RPMI8226 (cell line): ENCODE results near the gene METTL22.
A peak's percentile ranks its signal among the peaks of the same experiment; 100 is the strongest.

ENCODE experiments used
- DNase-seq: peaks from one replicate; pipeline ENCODE4 v3.0.0-alpha.2; 2015

METTL22 gene, protein sequence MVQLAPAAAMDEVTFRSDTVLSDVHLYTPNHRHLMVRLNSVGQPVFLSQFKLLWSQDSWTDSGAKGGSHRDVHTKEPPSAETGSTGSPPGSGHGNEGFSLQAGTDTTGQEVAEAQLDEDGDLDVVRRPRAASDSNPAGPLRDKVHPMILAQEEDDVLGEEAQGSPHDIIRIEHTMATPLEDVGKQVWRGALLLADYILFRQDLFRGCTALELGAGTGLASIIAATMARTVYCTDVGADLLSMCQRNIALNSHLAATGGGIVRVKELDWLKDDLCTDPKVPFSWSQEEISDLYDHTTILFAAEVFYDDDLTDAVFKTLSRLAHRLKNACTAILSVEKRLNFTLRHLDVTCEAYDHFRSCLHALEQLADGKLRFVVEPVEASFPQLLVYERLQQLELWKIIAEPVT

GRCh38 chr16:8621572-8622314 lies at the start of gene METTL22:
METTL22 (plus strand) TSS chr16:8621698; CDS start chr16:8625666, 3,968 bp downstream.
- peak; percentile 96 for DNase-seq

DNA sequence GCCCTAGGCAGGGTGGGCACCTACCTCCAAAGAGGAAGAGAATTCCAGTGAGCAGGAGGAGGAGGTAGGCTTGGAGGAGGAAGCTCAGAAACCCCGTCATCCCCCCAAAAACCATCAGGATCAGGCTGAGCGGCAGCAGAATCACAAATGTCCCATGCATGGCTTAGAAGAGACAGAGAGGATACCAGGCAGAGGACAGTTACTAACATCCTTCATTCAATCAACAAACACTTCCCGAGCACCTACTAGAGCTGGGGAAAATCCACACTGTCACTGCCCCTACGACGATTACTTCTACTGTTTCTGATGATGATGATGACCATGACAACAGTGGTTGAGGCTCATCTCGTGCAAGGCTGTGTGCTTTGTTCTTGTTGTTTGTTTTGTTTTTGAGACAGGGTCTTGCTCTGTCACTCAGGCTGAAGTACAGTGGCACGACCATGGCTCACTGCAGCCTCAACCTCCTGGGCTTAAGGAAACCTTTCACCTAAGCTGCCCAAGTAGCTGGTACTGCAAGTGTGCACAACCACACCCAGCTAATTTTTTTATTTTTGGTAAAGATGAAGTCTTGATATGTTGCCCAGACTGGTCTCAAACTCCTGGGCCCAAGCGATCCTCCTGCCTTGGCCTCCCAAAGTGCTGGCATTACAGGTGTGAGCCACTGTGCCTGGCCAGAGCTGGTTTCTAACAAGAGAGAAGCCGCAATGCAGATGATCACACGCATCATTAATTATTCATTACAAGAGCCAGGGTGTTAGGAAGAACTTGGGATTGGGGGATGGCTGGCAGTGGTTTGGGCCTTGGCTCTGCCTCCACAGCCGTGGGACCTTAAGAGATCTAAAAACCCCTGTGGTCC lies 49.2 kb upstream of the METTL22 start:
- no peak for DNase-seq

DNA sequence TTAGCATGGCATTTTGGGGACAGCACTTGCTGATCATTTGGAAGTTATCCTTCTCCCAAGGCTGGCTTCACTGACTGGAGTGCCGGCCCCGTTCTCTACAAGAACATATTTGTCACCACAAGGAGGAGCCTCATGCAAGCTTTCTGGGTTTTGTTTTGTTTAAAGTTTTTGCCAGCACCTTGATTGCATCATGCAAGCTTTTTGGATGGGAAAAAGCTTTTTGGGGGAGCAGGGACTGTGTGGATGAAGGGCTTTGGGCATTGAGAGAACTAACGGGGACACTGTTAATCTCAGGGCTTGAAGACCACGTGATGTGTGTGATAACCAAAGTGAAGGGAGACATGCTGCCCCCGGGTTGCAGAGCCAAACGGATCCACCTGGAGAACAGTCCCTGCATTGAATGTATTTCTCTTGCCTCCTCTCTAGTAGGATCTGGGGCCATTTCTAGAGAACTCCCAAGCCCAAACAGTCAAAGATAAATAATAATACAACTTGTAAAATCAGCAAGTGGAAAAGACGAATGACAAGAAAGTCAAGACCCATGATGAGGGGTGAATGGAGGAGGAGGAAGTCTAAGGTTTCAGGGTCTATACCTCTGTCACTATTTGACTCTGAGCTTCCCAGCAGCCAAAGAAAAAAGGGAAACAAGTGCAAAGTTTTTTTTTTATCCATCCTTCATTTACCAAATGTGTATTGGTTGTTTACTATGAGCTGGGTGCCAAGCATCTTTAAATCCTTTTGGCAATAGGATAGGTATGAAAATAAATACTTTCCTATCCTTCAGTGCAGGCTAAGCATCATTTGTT lies 48.4 kb upstream of the METTL22 start:
- peak; percentile 58 for DNase-seq

GRCh38 chr16:8575399-8575798 lies 46.1 kb upstream of the METTL22 start:
- DNase-seq, result no peak

GRCh38 chr16:8576141-8577004 lies 45.1 kb upstream of the METTL22 start:
- no peak for DNase-seq

DNA sequence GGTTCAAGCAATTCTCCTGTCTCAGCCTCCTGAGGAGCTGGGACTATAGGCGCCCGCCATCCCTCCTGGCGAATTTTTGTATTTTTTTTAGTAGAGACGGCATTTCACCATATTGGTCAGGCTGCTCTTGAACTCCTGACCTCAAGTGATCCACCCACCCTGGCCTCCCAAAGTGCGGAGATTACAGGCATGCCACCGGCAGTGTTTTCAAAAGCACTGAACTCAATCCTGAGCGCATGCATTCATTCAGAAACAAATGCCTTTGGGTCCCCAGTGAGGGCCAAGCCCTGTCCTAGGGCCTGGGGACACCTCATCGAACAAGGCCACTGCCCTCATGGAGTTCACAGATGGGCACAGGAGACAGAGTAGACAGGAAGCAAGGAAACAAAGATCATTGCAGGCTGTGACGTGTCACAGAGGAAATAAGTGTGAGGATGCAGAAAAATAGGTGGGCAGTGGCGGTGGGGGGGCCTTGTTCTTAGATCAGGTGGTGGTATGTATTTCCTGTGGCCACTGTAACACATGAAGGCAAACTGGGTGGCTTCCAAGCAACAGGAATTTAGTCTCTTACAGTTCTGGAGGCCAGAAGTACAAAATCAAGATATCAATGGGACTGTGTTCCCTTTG lies 43.7 kb upstream of the METTL22 start:
- DNase-seq, result no peak

GRCh38 chr16:8579559-8579958 lies 41.9 kb upstream of the METTL22 start:
- no peak for DNase-seq

- DNase-seq, result peak; percentile 77
These were observed 39.5 kb upstream of the METTL22 start for GRCh38 chr16:8581831-8582580.

DNA sequence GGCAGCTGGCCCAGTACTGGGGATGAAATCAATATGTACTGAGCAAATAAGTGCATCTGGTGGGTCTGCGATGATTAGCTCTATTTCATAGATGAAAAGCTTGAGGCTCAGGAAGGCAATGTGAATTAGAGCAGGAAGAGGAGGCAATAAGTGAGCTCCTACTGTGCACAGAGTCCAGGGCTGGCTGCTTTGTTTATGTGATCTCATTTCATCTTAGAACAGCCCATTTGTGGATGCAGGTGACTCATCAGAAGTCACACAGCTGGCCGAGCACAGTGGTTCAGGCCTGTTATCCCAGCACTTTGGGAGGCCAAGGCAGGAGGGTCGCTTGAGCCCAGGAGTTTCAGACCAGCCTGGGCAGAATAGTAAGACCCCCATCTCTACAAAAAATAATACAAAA lies 38.3 kb upstream of the METTL22 start:
- DNase-seq, result no peak

GRCh38 chr16:8583732-8584131 lies 37.8 kb upstream of the METTL22 start:
- DNase-seq, result no peak

DNA sequence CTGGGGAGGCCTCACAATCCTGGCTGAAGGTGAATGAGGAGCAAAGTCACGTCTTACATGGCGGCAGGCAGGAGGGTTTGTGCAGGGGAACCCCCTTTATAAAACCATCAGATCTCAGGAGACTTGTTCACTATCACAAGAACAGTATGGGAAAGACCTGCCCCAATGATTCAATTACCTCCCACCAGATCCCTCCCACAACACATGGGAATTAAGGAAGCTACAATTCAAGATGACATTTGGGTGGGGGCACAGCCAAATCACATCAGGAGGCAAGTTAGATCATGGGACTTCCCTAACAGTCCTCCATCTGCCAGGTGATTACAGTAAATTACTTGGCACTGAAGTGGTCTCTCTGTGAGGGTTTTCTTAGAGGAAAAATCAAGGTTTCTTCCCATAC lies 36.5 kb upstream of the METTL22 start:
- no peak for DNase-seq

GRCh38 chr16:8585857-8586256 lies 35.6 kb upstream of the METTL22 start:
- peak; percentile 53 for DNase-seq

DNA sequence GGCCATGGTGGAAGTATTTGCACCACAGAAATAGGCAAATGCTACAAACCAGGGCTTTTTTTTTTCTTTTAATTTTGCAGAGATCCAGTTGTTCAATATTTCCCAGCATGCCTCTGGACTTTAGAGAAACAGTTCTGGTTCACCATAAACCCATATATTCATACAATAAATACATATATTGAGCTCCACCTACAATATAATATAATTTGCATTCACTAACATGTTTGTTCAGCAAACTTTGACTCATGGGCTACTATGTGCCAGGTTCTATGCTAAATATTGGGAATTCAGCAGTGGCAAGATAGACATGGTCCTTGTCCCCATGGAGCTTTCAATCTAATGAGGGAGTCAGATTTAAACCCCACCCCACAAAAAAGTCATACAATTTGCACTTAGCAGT lies 34.4 kb upstream of the METTL22 start:
- no peak for DNase-seq

- DNase-seq, result no peak
These were observed 32.8 kb upstream of the METTL22 start for GRCh38 chr16:8588682-8589056.

- DNase-seq, result no peak
These were observed 32.2 kb upstream of the METTL22 start for GRCh38 chr16:8589057-8589899.

DNA sequence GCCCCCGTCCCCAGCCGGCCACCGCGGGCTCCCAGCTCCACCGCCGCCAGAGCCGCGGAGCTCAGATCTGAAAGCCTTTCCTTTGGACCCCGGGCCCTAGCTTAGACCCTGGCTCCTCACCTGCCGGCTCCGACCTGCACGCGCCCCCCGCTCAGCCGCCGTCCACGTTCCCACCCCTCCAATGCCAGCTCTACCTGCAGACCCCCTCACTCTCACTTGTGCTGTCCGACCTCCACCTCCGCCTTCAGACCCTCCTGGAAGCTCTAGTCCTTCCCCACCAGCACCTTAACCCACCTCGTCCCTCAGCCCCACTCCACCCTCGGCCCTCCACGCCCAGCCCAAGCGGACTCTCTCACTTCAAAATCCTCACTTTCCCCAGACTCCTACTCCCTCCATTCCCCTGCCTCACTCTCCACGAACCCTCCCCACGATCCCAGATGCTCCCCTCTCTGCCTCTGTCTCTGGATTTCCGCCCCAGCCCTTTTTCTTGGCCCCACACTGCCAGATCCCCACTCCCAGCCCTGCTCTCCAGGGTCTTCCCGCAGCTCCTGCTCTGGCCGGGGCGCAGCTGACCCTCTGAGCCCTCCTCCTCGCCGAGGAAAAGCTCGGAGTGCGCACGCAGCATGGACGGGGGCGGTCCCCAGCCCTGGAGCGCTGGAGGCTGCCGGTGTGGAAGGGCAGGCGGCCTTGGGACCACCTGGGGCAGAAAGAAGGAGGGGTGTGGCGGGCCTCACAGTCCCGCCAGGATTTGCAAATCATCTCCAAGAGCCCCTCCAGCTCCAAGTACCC lies 31.4 kb upstream of the METTL22 start, which contains the start of gene TMEM114:
Gene TMEM114, minus strand, starts transcription at position 612 of the 789 bp plus-strand sequence. CDS start 673 bp downstream, outside the sequence.
- DNase-seq, result no peak

DNA sequence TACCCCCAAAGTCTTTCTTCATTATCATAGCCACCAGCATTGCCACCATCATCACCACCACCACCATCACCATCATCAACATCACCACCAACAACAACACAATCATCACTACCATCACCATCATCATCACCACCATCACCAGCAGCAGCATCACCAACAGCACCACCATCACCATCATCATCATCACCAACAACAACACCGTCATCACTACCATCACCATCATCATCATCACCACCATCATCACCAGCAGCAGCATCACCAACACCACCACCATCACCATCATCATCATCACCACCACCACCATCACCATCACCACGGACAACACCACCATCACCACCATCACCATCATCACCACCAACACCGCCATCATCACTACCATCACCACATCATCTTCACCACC lies 30.7 kb upstream of the METTL22 start:
- DNase-seq, result no peak

DNA sequence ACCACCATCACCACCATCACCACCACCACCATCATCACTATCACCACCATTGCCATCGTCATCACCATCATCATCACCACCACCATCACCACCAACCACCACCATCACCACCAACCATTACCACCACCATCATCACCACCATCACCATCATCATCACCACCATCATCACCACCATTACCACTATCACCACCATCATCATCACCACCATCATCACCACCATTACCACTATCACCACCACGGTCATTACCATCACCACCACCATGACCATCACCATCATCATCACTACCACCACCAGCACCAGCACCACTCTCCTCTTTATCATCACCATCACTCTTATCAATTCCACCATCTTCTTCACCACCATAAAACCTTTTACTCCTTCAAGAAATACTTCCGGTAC lies 30.0 kb upstream of the METTL22 start:
- DNase-seq, result no peak
